Astrocyte (in vitro differentiated cells and primary cell): Measurements from ENCODE around the gene IL21R. TPM values are rescaled to one million over a fixed set of nuclear protein-coding genes. Genes with fewer than 3 reads are reported as not detected.

ENCODE experiments used
- DNase-seq: peaks from one replicate; pipeline ENCODE4 v3.0.0-alpha.2; 2010; ENCODE audit warnings: low read depth
- FAIRE-seq: peaks from 2 replicates; lab custom pipeline; 2011; peaks lifted over from hg19 to GRCh38; lab: Jason Lieb, UNC
- H2AFZ ChIP-seq: 2 replicates; pipeline ENCODE4 v1.6.0; 2012; ENCODE audit warnings: low read depth, low read length, inconsistent platforms
- H3K27ac ChIP-seq: 2 replicates; pipeline ENCODE4 v1.5.1; 2011; ENCODE audit warnings: low read depth, low read length, inconsistent platforms
- H3K27me3 ChIP-seq: 2 replicates; pipeline ENCODE4 v1.6.0; 2011; ENCODE audit warnings: low read length, inconsistent platforms; ENCODE audit not compliant: insufficient read depth
- H3K36me3 ChIP-seq: 2 replicates; pipeline ENCODE4 v1.5.1; 2011; ENCODE audit warnings: low read length, inconsistent platforms; ENCODE audit not compliant: insufficient read depth
- H3K4me1 ChIP-seq: 2 replicates; pipeline ENCODE4 v1.5.1; 2011; ENCODE audit warnings: low read length, inconsistent platforms; ENCODE audit not compliant: insufficient read depth
- H3K4me2 ChIP-seq: 2 replicates; pipeline ENCODE4 v1.6.0; 2012; ENCODE audit warnings: low read length, inconsistent platforms
- H3K4me3 ChIP-seq: 2 replicates; pipeline ENCODE4 v1.5.1; 2011; ENCODE audit warnings: low read depth, mild to moderate bottlenecking, low read length, inconsistent platforms; ENCODE audit not compliant: insufficient read depth
- H3K79me2 ChIP-seq: 2 replicates; pipeline ENCODE4 v1.6.0; 2012; ENCODE audit warnings: mild to moderate bottlenecking, low read length, inconsistent platforms; ENCODE audit not compliant: insufficient read depth
- H3K9ac ChIP-seq: 2 replicates; pipeline ENCODE4 v1.6.0; 2012; ENCODE audit warnings: mild to moderate bottlenecking, low read length, inconsistent platforms
- H3K9me3 ChIP-seq: 2 replicates; pipeline ENCODE4 v1.5.1; 2012; ENCODE audit warnings: low read depth, mild to moderate bottlenecking, low read length, inconsistent platforms; ENCODE audit not compliant: insufficient read depth
- H4K20me1 ChIP-seq: 2 replicates; pipeline ENCODE4 v1.6.0; 2012; ENCODE audit warnings: low read length, inconsistent platforms; ENCODE audit not compliant: insufficient read depth
- H3K27ac Mint-ChIP-seq: one replicate; pipeline ENCODE4 v1.8.0; 2021; ENCODE audit warnings: mild to moderate bottlenecking, mixed read lengths; ENCODE audit not compliant: unreplicated experiment
- H3K27me3 Mint-ChIP-seq: one replicate; pipeline ENCODE4 v1.8.0; 2021; ENCODE audit warnings: low read depth, mixed read lengths; ENCODE audit not compliant: unreplicated experiment
- H3K36me3 Mint-ChIP-seq: one replicate; pipeline ENCODE4 v1.8.0; 2021; ENCODE audit warnings: low read depth, mixed read lengths; ENCODE audit not compliant: unreplicated experiment
- H3K4me1 Mint-ChIP-seq: one replicate; pipeline ENCODE4 v1.8.0; 2021; ENCODE audit warnings: low read depth, mixed read lengths; ENCODE audit not compliant: unreplicated experiment
- H3K4me3 Mint-ChIP-seq: one replicate; pipeline ENCODE4 v1.8.0; 2021; ENCODE audit warnings: mild to moderate bottlenecking, moderate library complexity, mixed read lengths; ENCODE audit not compliant: unreplicated experiment
- H3K9me3 Mint-ChIP-seq: one replicate; pipeline ENCODE4 v1.8.0; 2021; ENCODE audit warnings: mild to moderate bottlenecking, mixed read lengths; ENCODE audit not compliant: unreplicated experiment
- EZH2 ChIP-seq: IDR thresholded peaks from 2 replicates; pipeline ENCODE4 v1.6.1; 2012; ENCODE audit warnings: mild to moderate bottlenecking, low read length, inconsistent platforms; ENCODE audit not compliant: insufficient read depth
- total RNA-seq: library from RNA; stranded (reverse); gene quantifications from 2 replicates; pipeline ENCODE4 v1.2.1, GENCODE V29; 2021
- TF ChIP-seq, protein P1 (sequence below): IDR thresholded peaks from 2 replicates; pipeline ENCODE4 v1.5.1; 2011; ENCODE audit warnings: low read depth, mild to moderate bottlenecking, inconsistent platforms, low read length, moderate library complexity; ENCODE audit not compliant: insufficient read depth

Gene IL21R
- total RNA-seq, 1 donor from 2014 or later: 1.8 TPM

DNA sequence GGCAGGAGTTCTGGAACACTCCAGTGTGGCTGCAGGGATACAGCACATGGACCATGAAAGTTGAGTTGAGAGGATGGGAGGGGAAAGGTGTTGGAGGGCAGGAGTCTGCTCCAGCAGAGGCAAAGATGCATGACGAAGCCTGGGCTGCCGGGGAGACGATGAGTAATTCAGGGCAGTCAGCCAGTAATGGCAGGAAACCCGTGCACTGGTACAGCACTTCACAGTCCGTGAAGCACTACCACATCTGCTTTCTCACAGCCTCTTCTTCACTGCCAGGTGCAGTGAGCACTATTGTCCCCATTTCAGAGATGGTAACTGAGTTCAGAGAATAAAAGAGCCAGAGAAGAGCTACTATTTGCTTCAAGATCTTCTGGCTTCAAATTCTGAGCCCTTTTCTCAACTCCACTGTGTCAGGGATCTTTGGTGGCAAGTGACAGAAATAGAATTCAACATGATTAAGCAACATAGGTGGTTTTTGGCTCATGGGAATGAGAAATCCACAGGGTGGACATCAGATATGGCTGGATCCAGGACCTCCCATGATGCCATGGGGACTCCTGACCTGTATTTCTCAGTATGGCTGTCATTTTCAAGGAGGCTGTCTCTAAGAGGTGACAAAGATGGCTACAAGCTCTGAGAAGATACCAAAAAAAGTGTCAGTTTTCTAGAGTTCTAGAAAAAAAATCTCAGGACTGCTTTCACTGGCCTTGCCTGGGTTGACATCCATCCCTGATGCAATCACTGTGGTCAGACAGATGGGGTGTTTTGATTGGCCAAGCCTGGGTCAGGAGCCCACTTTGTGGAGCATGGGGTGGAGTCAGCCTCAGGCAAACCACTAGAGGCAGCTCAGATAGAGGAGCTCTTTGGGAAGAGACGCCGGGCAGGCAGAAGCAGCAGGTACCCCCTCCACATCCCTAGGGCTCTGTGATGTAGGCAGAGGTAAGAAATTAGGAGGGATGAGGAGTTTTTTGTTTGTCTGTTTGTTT, 24.7 kb downstream of the IL21R start:
- Histone ChIP-seq H3K79me2 (no peaks in the 10 kb centered on the region), H3K36me3 (no peaks in the 10 kb centered on the region), H4K20me1 (no peaks in the 10 kb centered on the region), H2AFZ (no peak overlapping the region), H3K4me2 (peak overlapping the region; percentile 11), H3K27ac (peak overlapping the region; percentile 61), H3K27me3 (no peaks in the 10 kb centered on the region), H3K4me1 (no peaks in the 10 kb centered on the region), H3K9ac (peak overlapping the region; percentile 19), H3K9me3 (no peaks in the 10 kb centered on the region), H3K4me3 (no peak overlapping the region)
- TF ChIP-seq, protein P1, sequence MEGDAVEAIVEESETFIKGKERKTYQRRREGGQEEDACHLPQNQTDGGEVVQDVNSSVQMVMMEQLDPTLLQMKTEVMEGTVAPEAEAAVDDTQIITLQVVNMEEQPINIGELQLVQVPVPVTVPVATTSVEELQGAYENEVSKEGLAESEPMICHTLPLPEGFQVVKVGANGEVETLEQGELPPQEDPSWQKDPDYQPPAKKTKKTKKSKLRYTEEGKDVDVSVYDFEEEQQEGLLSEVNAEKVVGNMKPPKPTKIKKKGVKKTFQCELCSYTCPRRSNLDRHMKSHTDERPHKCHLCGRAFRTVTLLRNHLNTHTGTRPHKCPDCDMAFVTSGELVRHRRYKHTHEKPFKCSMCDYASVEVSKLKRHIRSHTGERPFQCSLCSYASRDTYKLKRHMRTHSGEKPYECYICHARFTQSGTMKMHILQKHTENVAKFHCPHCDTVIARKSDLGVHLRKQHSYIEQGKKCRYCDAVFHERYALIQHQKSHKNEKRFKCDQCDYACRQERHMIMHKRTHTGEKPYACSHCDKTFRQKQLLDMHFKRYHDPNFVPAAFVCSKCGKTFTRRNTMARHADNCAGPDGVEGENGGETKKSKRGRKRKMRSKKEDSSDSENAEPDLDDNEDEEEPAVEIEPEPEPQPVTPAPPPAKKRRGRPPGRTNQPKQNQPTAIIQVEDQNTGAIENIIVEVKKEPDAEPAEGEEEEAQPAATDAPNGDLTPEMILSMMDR: no peak
- TF ChIP-seq EZH2: no peak
- H3K9me3 Mint-ChIP-seq: peaks cover 12% of the 10 kb centered on the region
- peaks cover 3% of the 10 kb centered on the region for H3K4me1 Mint-ChIP-seq
- H3K36me3 Mint-ChIP-seq: peaks cover 6% of the 10 kb centered on the region
- FAIRE-seq (peak; percentile 94), DNase-seq (peak; percentile 90)
- H3K27ac Mint-ChIP-seq: peak overlapping the region; percentile 29
- H3K4me3 Mint-ChIP-seq: peak overlapping the region; percentile 14
- H3K27me3 Mint-ChIP-seq: peaks cover 4% of the 10 kb centered on the region

DNA sequence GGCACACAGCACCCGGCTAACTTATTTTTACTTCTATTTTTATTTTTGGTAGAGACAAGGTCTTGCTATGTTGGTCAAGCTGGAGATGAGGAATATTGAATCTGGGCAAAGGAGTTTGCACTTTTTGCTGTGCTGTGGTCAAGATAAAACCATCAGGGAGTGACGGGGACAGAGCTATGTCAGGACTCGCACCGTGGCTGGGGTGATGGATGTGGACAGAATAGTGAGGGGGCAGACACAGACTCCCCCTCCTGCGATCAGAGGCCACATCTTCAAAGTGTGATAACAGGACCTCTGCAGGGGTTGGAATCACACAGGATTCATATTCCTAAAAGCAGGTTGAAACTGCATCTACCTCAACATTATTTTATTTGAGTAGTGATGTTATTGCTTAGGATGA, 25.6 kb downstream of the IL21R start:
- no peaks in the 10 kb centered on the region for H3K36me3 ChIP-seq
- H3K27me3 ChIP-seq: no peaks in the 10 kb centered on the region
- no peak for FAIRE-seq
- H3K79me2 ChIP-seq: no peaks in the 10 kb centered on the region
- no peak overlapping the region for H3K9ac ChIP-seq
- DNase-seq: no peak
- no peak overlapping the region for H3K27ac ChIP-seq
- Mint-ChIP-seq H3K27ac (peak overlapping the region; percentile 18), H3K27me3 (peaks cover 4% of the 10 kb centered on the region), H3K4me1 (peaks cover 10% of the 10 kb centered on the region), H3K36me3 (peaks cover 6% of the 10 kb centered on the region), H3K4me3 (peak overlapping the region; percentile 9), H3K9me3 (peaks cover 5% of the 10 kb centered on the region)
- TF ChIP-seq EZH2: no peak
- TF ChIP-seq, protein P1: no peak
- no peak overlapping the region for H3K4me3 ChIP-seq
- no peak overlapping the region for H2AFZ ChIP-seq
- peaks cover 7% of the 10 kb centered on the region for H3K4me1 ChIP-seq
- no peak overlapping the region for H3K4me2 ChIP-seq
- H4K20me1 ChIP-seq: no peaks in the 10 kb centered on the region
- no peaks in the 10 kb centered on the region for H3K9me3 ChIP-seq
